ENCODE results near the gene GRAMD1B. TPM values are rescaled to one million over a fixed set of nuclear protein-coding genes. Genes with fewer than 3 reads are reported as not detected.
"Not testable (repeated sequence)": the region's sequence is repeated elsewhere in the genome, so short reads cannot be mapped to it uniquely, and the experiment has no call there.

Gene GRAMD1B
- total and polyA plus RNA-seq, 2 experiments from 2014 or later: 9.0 to 20.4 TPM

- 89% methylated on average over 9 of the region's 9 CpGs for WGBS (ENCODE audit: low lambda C conversion rate, missing lambda C conversion rate)
- H3K4me3 ChIP-seq: no peak overlapping the region
- no peak overlapping the region for H3K4me2 ChIP-seq
- peaks cover 2% of the 10 kb centered on the region for H3K27me3 ChIP-seq
- TF ChIP-seq EZH2phosphoT487 (IDR thresholded peaks at IDR 0.05; ENCODE audit: low read depth, severe bottlenecking, unreplicated experiment): no peak
- TF ChIP-seq EZH2 (IDR thresholded peaks at IDR 0.05; ENCODE audit: borderline replicate concordance): no peak
- no peak for TF ChIP-seq CTCF (IDR thresholded peaks at IDR 0.05; ENCODE audit: poor library complexity)
- no peaks in the 10 kb centered on the region for H3K36me3 ChIP-seq (replicated peaks; ENCODE audit: insufficient read depth, low read depth)
- no peak overlapping the region for H3K27ac ChIP-seq
- no peaks in the 10 kb centered on the region for H4K20me1 ChIP-seq (ENCODE audit: insufficient read depth, poor library complexity, severe bottlenecking)
- H3K4me1 ChIP-seq (ENCODE audit: insufficient read depth): no peaks in the 10 kb centered on the region
- no peaks in the 10 kb centered on the region for H3K79me2 ChIP-seq
- no peak overlapping the region for H2AFZ ChIP-seq
- no peaks in the 10 kb centered on the region for H3K9me2 ChIP-seq (replicated peaks; ENCODE audit: insufficient read depth)
- no peaks in the 10 kb centered on the region for H3K9me3 ChIP-seq (ENCODE audit: low read depth)
- no peak for DNase-seq (ENCODE audit: low spot score)
These were observed 141.0 kb downstream of the GRAMD1B start for GRCh38 chr11:123570939-123571580.

- H3K4me2 ChIP-seq; H4K20me1 ChIP-seq (ENCODE audit: insufficient read depth, poor library complexity, severe bottlenecking); H3K4me3 ChIP-seq; H3K27me3 ChIP-seq; H3K9me3 ChIP-seq (ENCODE audit: low read depth); H3K27ac ChIP-seq; H3K36me3 ChIP-seq (replicated peaks; ENCODE audit: insufficient read depth, low read depth); H3K9me2 ChIP-seq (replicated peaks; ENCODE audit: insufficient read depth); H3K79me2 ChIP-seq; H2AFZ ChIP-seq; H3K4me1 ChIP-seq (ENCODE audit: insufficient read depth); DNase-seq (ENCODE audit: low spot score): not testable (repeated sequence)
- 98% methylated on average over 11 of the region's 21 CpGs for WGBS (ENCODE audit: low lambda C conversion rate, missing lambda C conversion rate)
These were observed 142.7 kb downstream of the GRAMD1B start for GRCh38 chr11:123572791-123573190.

GRCh38 chr11:123573286-123573685 is 143.2 kb downstream of the GRAMD1B start:
- Histone ChIP-seq H3K27ac (no peak overlapping the region), H3K4me1 (ENCODE audit: insufficient read depth) (no peaks in the 10 kb centered on the region), H3K4me3 (no peak overlapping the region), H3K36me3 (replicated peaks; ENCODE audit: insufficient read depth, low read depth) (no peaks in the 10 kb centered on the region), H3K9me2 (replicated peaks; ENCODE audit: insufficient read depth) (no peaks in the 10 kb centered on the region), H3K79me2 (no peaks in the 10 kb centered on the region), H2AFZ (no peak overlapping the region), H3K9me3 (ENCODE audit: low read depth) (no peaks in the 10 kb centered on the region), H3K4me2 (no peak overlapping the region), H3K27me3 (peaks cover 4% of the 10 kb centered on the region), H4K20me1 (ENCODE audit: insufficient read depth, poor library complexity, severe bottlenecking) (no peaks in the 10 kb centered on the region)
- TF ChIP-seq EZH2phosphoT487 (IDR thresholded peaks at IDR 0.05; ENCODE audit: low read depth, severe bottlenecking, unreplicated experiment) (no peak), EZH2 (IDR thresholded peaks at IDR 0.05; ENCODE audit: borderline replicate concordance) (no peak), CTCF (IDR thresholded peaks at IDR 0.05; ENCODE audit: poor library complexity) (no peak)
- DNase-seq (ENCODE audit: low spot score): no peak
- 43% methylated on average over 2 of the region's 2 CpGs for WGBS (ENCODE audit: low lambda C conversion rate, missing lambda C conversion rate)

- Histone ChIP-seq H3K9me3 (ENCODE audit: low read depth) (no peaks in the 10 kb centered on the region), H3K36me3 (replicated peaks; ENCODE audit: insufficient read depth, low read depth) (no peaks in the 10 kb centered on the region), H3K79me2 (no peaks in the 10 kb centered on the region), H3K27me3 (peaks cover 4% of the 10 kb centered on the region), H3K9me2 (replicated peaks; ENCODE audit: insufficient read depth) (no peaks in the 10 kb centered on the region), H3K4me2 (no peak overlapping the region), H4K20me1 (ENCODE audit: insufficient read depth, poor library complexity, severe bottlenecking) (no peaks in the 10 kb centered on the region), H2AFZ (no peak overlapping the region), H3K4me1 (ENCODE audit: insufficient read depth) (no peaks in the 10 kb centered on the region), H3K4me3 (no peak overlapping the region), H3K27ac (no peak overlapping the region)
- no peak for DNase-seq (ENCODE audit: low spot score)
- TF ChIP-seq EZH2phosphoT487 (IDR thresholded peaks at IDR 0.05; ENCODE audit: low read depth, severe bottlenecking, unreplicated experiment): no peak
- no peak for TF ChIP-seq EZH2 (IDR thresholded peaks at IDR 0.05; ENCODE audit: borderline replicate concordance)
- TF ChIP-seq CTCF (IDR thresholded peaks at IDR 0.05; ENCODE audit: poor library complexity): no peak
- WGBS (ENCODE audit: low lambda C conversion rate, missing lambda C conversion rate): 72% methylated on average over 7 of the region's 7 CpGs
These were observed 145.4 kb downstream of the GRAMD1B start for GRCh38 chr11:123575441-123575840.
